Fibroblast of the aortic adventitia (primary cell): ENCODE data around the gene HIF3A. TPM values are rescaled to one million over a fixed set of nuclear protein-coding genes. Genes with fewer than 3 reads are reported as not detected.
"Not testable (repeated sequence)": the region's sequence is repeated elsewhere in the genome, so short reads cannot be mapped to it uniquely, and the experiment has no call there.

Source experiments
- DNase-seq: peaks from one replicate; pipeline ENCODE4 v3.0.0-alpha.2; 2010; ENCODE audit warnings: low read depth
- H3K4me3 ChIP-seq: 2 replicates; pipeline ENCODE4 v1.5.1; 2011; ENCODE audit warnings: low read depth, mild to moderate bottlenecking, control low read depth, low read length, moderate library complexity
- total RNA-seq: library from RNA; depleted of rRNA; stranded (reverse); fragments of >200 nt; gene quantifications from 2 replicates; pipeline ENCODE4 v1.2.3, GENCODE V29; 2012; ENCODE audit warnings: low replicate concordance
- TF ChIP-seq, protein P1 (sequence below): IDR thresholded peaks from 2 replicates; pipeline ENCODE4 v1.5.1; 2011; ENCODE audit warnings: mild to moderate bottlenecking, low read length, control low read depth, inconsistent platforms; ENCODE audit not compliant: insufficient read depth

The HIF3A gene
- total RNA-seq, 1 donor, result 0.99 TPM

DNA sequence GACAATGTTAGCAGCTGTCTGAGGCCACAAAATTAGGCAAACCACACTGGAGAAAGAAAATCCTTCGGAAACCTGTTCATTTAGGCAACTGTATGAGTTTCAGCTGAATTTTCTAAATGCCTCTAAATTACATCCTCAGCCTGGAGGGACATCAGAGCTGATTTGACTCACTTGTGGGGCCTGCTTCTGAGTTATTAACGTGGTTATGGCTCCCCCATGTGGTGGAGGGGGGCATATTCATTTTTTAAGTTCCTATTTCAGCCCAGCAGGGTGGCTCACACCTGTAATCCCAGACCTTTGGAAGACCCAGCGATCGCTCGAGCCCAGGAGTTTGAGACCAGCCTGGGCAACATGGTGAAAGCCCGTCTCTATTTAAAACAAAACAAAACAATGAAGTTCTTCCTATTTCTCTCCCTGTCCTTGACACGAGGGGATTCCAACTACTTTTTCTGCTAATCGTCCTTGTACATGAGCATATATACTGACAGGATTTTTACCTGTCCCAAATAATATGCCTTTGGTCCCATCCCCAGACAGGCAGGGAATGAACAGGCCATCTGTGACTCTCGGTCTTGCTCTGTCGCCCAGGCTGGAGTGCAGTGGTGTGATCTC, 31.5 kb upstream of the HIF3A start:
- peak; percentile 87 for DNase-seq
- no peak overlapping the region for H3K4me3 ChIP-seq
- TF ChIP-seq, protein P1, sequence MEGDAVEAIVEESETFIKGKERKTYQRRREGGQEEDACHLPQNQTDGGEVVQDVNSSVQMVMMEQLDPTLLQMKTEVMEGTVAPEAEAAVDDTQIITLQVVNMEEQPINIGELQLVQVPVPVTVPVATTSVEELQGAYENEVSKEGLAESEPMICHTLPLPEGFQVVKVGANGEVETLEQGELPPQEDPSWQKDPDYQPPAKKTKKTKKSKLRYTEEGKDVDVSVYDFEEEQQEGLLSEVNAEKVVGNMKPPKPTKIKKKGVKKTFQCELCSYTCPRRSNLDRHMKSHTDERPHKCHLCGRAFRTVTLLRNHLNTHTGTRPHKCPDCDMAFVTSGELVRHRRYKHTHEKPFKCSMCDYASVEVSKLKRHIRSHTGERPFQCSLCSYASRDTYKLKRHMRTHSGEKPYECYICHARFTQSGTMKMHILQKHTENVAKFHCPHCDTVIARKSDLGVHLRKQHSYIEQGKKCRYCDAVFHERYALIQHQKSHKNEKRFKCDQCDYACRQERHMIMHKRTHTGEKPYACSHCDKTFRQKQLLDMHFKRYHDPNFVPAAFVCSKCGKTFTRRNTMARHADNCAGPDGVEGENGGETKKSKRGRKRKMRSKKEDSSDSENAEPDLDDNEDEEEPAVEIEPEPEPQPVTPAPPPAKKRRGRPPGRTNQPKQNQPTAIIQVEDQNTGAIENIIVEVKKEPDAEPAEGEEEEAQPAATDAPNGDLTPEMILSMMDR, result peak; percentile 84

DNA sequence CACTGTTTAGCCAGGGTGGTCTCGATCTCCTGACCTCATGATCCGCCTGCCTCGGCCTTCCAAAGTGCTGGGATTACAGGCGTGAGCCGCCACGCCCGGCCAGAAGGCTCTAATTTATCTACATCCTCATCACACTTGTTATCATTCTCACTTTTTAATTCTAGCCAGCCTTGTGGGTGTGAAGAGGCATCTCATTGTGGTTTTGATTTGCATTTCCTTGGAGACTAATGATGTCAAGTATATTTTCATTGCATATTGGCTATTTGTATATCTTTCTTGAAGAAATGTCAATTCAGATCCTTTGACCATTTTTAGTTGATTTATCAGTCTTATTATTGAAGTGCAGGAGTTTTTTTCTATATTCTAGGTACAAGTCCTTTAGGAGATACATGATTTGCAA, 27.7 kb upstream of the HIF3A start:
- TF ChIP-seq, protein P1, result no peak
- no peak for DNase-seq
- H3K4me3 ChIP-seq, result no peak overlapping the region

DNA sequence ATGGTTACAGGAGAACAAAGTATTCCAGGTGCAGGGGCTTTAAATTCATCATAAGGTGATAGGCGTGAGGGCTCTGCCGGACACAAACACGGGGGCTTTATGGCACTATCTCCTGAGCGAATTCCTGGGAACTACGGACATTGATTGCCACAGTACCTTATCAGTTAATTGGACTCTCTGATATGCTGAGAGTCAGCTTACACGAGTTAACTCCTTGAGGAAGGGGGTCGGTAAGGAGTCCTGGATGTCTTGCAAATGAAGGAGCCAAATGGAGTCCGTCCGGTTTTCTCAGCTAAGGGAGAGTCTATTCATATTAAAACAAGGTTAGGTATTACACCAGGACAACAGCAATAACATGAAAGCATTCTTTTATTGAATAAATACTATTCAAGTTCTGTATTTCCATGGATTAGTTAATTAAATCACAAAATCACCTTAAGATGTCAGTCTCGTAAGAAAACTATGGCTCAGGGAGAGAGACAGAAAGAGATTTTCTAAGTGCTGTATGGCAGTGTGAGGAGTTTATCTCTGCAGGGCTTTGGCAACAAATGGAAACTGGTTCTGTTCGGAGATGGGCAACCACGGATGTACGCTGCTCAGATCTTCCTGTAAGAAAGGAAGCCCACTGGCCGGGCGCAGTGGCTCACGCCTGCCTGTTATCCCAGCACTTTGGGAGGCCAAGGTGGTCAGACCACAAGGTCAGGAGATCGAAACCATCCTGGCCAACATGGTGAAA, 26.2 kb upstream of the HIF3A start:
- no peak overlapping the region for H3K4me3 ChIP-seq
- TF ChIP-seq, protein P1, result no peak
- no peak for DNase-seq

DNA sequence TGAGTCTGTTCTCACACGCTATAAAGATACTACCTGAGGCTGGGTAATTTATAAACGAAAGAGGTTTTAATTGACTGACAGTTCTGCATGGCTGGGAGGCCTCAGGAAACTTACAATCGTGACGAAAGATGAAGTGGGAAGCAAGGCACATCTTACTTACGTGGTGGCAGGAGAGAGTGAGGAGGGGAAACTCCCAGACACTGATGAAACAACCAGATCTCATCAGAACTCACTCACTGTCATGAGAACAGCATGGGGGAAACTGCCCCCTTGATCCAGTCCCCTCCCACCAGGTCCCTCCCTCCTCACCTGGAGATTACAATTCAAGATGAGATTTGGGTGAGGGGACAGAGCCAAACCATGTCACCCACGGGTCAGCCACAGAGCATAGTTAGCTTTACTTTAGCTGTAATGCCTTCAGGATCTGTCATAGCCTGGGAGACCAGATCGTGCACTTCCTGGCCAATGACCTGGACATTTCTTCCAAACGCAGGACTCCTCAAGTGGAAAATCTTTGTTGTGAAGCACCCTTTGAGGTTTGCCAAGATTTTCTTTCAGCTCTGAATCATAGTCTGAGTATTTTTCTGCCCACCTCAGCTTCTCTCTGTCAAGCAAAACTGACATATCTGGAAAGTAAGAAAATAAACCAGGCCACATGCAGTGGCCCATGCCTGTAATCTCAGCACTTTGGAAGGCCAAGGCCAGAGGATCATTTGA, 25.2 kb upstream of the HIF3A start:
- TF ChIP-seq, protein P1, result no peak
- H3K4me3 ChIP-seq, result no peak overlapping the region

DNA sequence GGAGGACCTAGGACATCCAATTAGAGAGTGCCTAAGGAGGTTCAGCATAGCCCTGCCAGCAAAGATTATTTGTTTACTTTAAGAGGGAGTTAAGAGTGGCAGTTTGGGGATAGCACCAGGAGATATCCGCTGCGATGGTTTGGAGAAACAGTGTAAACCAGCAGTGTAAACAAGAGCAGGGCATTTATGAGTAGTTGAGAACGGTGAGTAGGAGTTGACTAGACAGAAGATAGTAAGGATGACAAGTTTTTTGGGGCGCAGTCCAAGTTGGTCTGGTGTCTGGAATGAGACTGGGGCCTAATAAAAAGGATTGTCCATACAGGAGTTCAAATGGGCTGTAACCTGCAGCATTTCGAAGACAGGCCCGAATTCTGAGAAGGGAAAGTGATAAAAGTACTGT, 22.9 kb upstream of the HIF3A start:
- not testable (repeated sequence) for DNase-seq, H3K4me3 ChIP-seq

More for the DNA sequence above, 25.2 kb upstream of the HIF3A start:
- peak; percentile 88 for DNase-seq

DNA sequence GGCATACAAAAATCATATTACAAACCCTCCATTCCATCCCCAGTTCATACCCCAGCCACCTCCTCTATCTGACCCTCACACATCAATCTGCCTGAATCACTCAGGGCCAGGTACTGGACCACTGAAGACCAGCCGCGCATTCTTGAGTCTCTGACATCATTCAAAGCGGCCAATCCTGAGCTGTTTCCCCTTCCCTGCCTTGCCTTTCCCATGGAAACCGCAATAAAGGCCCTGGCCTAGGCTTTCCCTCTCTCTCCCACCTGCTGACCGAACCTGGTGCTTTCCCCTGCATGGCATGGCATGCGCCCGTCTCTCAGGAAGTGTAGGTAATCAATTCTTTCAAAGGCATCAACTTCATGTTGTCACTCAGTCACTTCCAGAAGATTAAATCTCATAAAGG, 17.7 kb upstream of the HIF3A start:
- TF ChIP-seq, protein P1, result no peak
- H3K4me3 ChIP-seq, result no peak overlapping the region
- no peak for DNase-seq

DNA sequence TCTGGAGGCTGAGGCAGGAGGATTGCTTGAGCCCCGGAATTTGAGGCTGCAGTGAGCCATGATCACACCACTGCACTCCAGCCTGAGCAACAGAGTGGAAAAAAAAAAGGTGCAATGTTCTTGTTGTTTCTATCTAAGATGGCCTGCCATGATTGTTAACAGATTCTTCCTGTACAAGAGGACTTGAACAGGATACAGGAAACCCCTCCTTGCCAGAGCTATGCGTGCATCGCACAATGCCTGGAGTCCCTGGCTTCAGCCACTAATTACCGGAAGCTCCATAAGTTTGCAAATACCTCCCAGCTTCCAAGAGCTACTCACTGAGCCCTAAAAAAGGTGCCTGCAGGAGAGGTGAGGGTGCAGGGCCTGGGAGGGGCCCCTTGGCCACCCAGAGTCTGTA, 13.1 kb upstream of the HIF3A start:
- H3K4me3 ChIP-seq, result no peak overlapping the region
- TF ChIP-seq, protein P1, result no peak
- no peak for DNase-seq
